GM23338 (cell line): ENCODE data around the gene EMILIN2. TPM values are rescaled to one million over a fixed set of nuclear protein-coding genes. Genes with fewer than 3 reads are reported as not detected.
A peak's percentile ranks its signal among the peaks of the same experiment; 100 is the strongest.

Source experiments
- ATAC-seq: fragments of 200-7000 bp; cut with Tn5 transposase; 3 replicates; pipeline ENCODE4 v1.9.1; 2020
- DNase-seq: peaks from one replicate; pipeline ENCODE4 v3.0.0-alpha.2; 2015; ENCODE audit warnings: low spot score
- H2AFZ ChIP-seq: fragments of 200-600 bp; sonication (generic); 2 replicates; pipeline ENCODE4 v1.8.0; 2016; ENCODE audit warnings: antibody characterized with exemption, mild to moderate bottlenecking, moderate library complexity
- H3F3A ChIP-seq: fragments of 200-600 bp; sonication (generic); replicated peaks from 2 replicates; pipeline ENCODE4 v1.8.0; 2017; ENCODE audit warnings: antibody characterized with exemption, mixed run types, low read depth
- H3K27ac ChIP-seq: fragments of 200-600 bp; sonication (generic); 2 replicates; pipeline ENCODE4 v1.6.1; 2016; ENCODE audit warnings: low read depth
- H3K27me3 ChIP-seq: fragments of 200-600 bp; sonication (generic); 2 replicates; pipeline ENCODE4 v1.8.0; 2016; ENCODE audit warnings: mild to moderate bottlenecking, mixed run types, moderate library complexity; ENCODE audit not compliant: insufficient read depth
- H3K36me3 ChIP-seq: fragments of 200-600 bp; sonication (generic); 2 replicates; pipeline ENCODE4 v1.8.0; 2016; ENCODE audit warnings: mild to moderate bottlenecking; ENCODE audit not compliant: insufficient read depth
- H3K4me1 ChIP-seq: fragments of 200-600 bp; sonication (generic); 2 replicates; pipeline ENCODE4 v1.8.0; 2016; ENCODE audit warnings: mild to moderate bottlenecking, moderate library complexity; ENCODE audit not compliant: insufficient read depth
- H3K4me2 ChIP-seq: fragments of 200-600 bp; sonication (generic); 2 replicates; pipeline ENCODE4 v1.7.1; 2017; ENCODE audit warnings: mixed run types
- H3K4me3 ChIP-seq: fragments of 200-600 bp; sonication (generic); 2 replicates; pipeline ENCODE4 v1.6.1; 2016; ENCODE audit warnings: mixed run types
- H3K79me2 ChIP-seq: fragments of 200-600 bp; sonication (generic); replicated peaks from 2 replicates; pipeline ENCODE4 v1.8.0; 2017; ENCODE audit warnings: mild to moderate bottlenecking; ENCODE audit not compliant: insufficient read depth
- H3K9me2 ChIP-seq: fragments of 200-600 bp; sonication (generic); 2 replicates; pipeline ENCODE4 v1.8.0; 2017; ENCODE audit not compliant: insufficient read depth
- H4K20me1 ChIP-seq: fragments of 200-600 bp; sonication (generic); replicated peaks from 2 replicates; pipeline ENCODE4 v1.8.0; 2017; ENCODE audit warnings: mild to moderate bottlenecking; ENCODE audit not compliant: insufficient read depth
- H3K27ac Mint-ChIP-seq: 2 replicates; pipeline ENCODE4 v1.8.0; 2020; ENCODE audit warnings: inconsistent platforms, mild to moderate bottlenecking, moderate library complexity, mixed read lengths
- H3K27me3 Mint-ChIP-seq: 3 replicates; pipeline ENCODE4 v1.8.0; 2022; ENCODE audit warnings: low read depth, mild to moderate bottlenecking, moderate library complexity, mixed read lengths, inconsistent platforms; ENCODE audit not compliant: insufficient read depth, poor library complexity
- H3K36me3 Mint-ChIP-seq: 3 replicates; pipeline ENCODE4 v1.8.0; 2021; ENCODE audit warnings: low read depth, mild to moderate bottlenecking, inconsistent platforms, moderate library complexity, mixed read lengths
- H3K4me1 Mint-ChIP-seq: 3 replicates; pipeline ENCODE4 v1.8.0; 2020; ENCODE audit warnings: mild to moderate bottlenecking, inconsistent platforms, mixed read lengths
- H3K4me3 Mint-ChIP-seq: 3 replicates; pipeline ENCODE4 v1.8.0; 2021; ENCODE audit warnings: moderate library complexity, mild to moderate bottlenecking, inconsistent platforms, mixed read lengths
- H3K9me3 Mint-ChIP-seq: 3 replicates; pipeline ENCODE4 v1.8.0; 2020; ENCODE audit warnings: moderate library complexity, mild to moderate bottlenecking, inconsistent platforms, mixed read lengths
- EZH2phosphoT487 ChIP-seq: fragments of 200-600 bp; sonication (generic); IDR thresholded peaks from one replicate; pipeline ENCODE4 v1.8.1; 2018; ENCODE audit warnings: antibody characterized with exemption; ENCODE audit not compliant: unreplicated experiment
- JUNB ChIP-seq: IDR thresholded peaks from one replicate; pipeline ENCODE4 v1.6.1; 2016; ENCODE audit warnings: antibody characterized with exemption; ENCODE audit not compliant: unreplicated experiment
- STAT1 ChIP-seq: IDR thresholded peaks from one replicate; pipeline ENCODE4 v1.6.1; 2016; ENCODE audit warnings: antibody characterized with exemption; ENCODE audit not compliant: unreplicated experiment
- polyA plus RNA-seq: library from polyadenylated mRNA; unstranded; fragments of >200 nt; fragmentation: Nextera tagmentation; extraction: Ambion mirVana; gene quantifications from 2 replicates; pipeline ENCODE4 v1.2.1, GENCODE V29; 2016
- total RNA-seq: library from RNA; depleted of rRNA; stranded (reverse); fragments of >200 nt; shearing (Covaris generic); gene quantifications from 2 replicates; pipeline ENCODE4 v1.2.3, GENCODE V29; 2014
- TF ChIP-seq, protein P1 (sequence below): IDR thresholded peaks from 2 replicates; pipeline ENCODE4 v1.6.1; 2016; ENCODE audit warnings: antibody characterized with exemption
- TF ChIP-seq, protein P2 (sequence below): fragments of 250-450 bp; sonication (Bioruptor Pico); IDR thresholded peaks from 2 replicates; pipeline ENCODE4 v1.5.0; 2020; ENCODE audit warnings: mild to moderate bottlenecking, moderate library complexity

Gene EMILIN2
- total and polyA plus RNA-seq, 2 experiments from 2014 or later, result 3.0 to 11.6 TPM

DNA sequence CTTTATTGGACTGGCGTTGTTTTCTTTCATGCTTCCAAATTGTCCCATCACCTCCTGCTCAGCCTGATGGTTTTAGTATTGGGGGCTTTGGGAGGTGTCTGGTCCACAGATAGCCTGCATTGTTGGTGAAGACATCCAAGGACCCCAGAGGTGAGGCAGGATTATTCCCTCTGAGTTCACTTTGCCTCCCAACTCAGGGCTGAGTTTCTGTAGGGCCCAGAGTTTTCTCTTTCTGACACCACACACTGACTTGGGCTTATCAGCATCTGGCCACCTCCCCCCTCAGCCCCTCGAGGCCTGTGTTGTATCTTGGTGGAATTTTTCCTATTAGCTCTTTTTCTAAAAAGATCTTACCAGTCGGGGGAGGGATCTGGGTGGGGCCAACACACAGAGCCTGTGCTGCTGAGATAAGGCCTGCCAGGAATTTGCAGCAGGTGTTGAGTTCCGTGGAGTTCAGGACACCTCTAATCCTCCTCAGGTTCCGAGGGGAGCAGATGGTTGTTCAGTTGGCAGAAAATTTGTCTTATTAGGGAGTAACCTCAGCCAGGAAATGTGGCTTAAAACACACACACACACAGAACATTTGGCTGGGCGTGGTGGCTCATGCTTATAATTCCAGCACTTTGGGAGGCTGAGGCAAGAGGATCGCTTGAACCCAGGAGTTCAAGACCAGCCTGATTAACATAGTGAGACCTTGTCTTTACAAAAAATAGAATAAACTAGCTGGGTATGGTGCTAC is 7.3 kb downstream of the EMILIN2 start:
- Mint-ChIP-seq H3K4me3 (no peak overlapping the region), H3K27me3 (peaks cover 5% of the 10 kb centered on the region), H3K27ac (no peak overlapping the region), H3K36me3 (no peaks in the 10 kb centered on the region), H3K9me3 (no peaks in the 10 kb centered on the region), H3K4me1 (peaks cover 3% of the 10 kb centered on the region; the same call in 2 of the 3 replicates)
- DNase-seq (no peak), ATAC-seq (peak; percentile 39; the same call in 2 of the 3 replicates)
- H3K4me2 ChIP-seq, result no peak overlapping the region
- H4K20me1 ChIP-seq, result no peaks in the 10 kb centered on the region
- TF ChIP-seq STAT1 (no peak), EZH2phosphoT487 (no peak), JUNB (no peak)
- TF ChIP-seq, protein P1, sequence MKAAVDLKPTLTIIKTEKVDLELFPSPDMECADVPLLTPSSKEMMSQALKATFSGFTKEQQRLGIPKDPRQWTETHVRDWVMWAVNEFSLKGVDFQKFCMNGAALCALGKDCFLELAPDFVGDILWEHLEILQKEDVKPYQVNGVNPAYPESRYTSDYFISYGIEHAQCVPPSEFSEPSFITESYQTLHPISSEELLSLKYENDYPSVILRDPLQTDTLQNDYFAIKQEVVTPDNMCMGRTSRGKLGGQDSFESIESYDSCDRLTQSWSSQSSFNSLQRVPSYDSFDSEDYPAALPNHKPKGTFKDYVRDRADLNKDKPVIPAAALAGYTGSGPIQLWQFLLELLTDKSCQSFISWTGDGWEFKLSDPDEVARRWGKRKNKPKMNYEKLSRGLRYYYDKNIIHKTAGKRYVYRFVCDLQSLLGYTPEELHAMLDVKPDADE, result no peak
- TF ChIP-seq, protein P2, sequence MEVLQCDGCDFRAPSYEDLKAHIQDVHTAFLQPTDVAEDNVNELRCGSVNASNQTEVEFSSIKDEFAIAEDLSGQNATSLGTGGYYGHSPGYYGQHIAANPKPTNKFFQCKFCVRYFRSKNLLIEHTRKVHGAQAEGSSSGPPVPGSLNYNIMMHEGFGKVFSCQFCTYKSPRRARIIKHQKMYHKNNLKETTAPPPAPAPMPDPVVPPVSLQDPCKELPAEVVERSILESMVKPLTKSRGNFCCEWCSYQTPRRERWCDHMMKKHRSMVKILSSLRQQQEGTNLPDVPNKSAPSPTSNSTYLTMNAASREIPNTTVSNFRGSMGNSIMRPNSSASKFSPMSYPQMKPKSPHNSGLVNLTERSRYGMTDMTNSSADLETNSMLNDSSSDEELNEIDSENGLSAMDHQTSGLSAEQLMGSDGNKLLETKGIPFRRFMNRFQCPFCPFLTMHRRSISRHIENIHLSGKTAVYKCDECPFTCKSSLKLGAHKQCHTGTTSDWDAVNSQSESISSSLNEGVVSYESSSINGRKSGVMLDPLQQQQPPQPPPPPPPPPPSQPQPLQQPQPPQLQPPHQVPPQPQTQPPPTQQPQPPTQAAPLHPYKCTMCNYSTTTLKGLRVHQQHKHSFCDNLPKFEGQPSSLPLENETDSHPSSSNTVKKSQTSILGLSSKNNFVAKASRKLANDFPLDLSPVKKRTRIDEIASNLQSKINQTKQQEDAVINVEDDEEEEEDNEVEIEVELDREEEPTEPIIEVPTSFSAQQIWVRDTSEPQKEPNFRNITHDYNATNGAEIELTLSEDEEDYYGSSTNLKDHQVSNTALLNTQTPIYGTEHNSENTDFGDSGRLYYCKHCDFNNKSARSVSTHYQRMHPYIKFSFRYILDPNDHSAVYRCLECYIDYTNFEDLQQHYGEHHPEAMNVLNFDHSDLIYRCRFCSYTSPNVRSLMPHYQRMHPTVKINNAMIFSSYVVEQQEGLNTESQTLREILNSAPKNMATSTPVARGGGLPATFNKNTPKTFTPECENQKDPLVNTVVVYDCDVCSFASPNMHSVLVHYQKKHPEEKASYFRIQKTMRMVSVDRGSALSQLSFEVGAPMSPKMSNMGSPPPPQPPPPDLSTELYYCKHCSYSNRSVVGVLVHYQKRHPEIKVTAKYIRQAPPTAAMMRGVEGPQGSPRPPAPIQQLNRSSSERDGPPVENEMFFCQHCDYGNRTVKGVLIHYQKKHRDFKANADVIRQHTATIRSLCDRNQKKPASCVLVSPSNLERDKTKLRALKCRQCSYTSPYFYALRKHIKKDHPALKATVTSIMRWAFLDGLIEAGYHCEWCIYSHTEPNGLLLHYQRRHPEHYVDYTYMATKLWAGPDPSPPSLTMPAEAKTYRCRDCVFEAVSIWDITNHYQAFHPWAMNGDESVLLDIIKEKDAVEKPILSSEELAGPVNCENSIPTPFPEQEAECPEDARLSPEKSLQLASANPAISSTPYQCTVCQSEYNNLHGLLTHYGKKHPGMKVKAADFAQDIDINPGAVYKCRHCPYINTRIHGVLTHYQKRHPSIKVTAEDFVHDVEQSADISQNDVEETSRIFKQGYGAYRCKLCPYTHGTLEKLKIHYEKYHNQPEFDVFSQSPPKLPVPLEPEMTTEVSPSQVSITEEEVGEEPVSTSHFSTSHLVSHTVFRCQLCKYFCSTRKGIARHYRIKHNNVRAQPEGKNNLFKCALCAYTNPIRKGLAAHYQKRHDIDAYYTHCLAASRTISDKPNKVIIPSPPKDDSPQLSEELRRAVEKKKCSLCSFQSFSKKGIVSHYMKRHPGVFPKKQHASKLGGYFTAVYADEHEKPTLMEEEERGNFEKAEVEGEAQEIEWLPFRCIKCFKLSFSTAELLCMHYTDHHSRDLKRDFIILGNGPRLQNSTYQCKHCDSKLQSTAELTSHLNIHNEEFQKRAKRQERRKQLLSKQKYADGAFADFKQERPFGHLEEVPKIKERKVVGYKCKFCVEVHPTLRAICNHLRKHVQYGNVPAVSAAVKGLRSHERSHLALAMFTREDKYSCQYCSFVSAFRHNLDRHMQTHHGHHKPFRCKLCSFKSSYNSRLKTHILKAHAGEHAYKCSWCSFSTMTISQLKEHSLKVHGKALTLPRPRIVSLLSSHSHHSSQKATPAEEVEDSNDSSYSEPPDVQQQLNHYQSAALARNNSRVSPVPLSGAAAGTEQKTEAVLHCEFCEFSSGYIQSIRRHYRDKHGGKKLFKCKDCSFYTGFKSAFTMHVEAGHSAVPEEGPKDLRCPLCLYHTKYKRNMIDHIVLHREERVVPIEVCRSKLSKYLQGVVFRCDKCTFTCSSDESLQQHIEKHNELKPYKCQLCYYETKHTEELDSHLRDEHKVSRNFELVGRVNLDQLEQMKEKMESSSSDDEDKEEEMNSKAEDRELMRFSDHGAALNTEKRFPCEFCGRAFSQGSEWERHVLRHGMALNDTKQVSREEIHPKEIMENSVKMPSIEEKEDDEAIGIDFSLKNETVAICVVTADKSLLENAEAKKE (CRISPR knock-in tag), result no peak
- H3F3A ChIP-seq, result no peaks in the 10 kb centered on the region
- 0 out of 2 replicates have a peak overlapping the region, but pooled peaks have one; percentile 28 for H2AFZ ChIP-seq
- H3K4me3 ChIP-seq, result no peak overlapping the region
- H3K9me2 ChIP-seq, result peaks cover 5% of the 10 kb centered on the region
- peaks cover 15% of the 10 kb centered on the region for H3K27me3 ChIP-seq
- no peak overlapping the region for H3K27ac ChIP-seq
- H3K36me3 ChIP-seq, result no peaks in the 10 kb centered on the region
- no peaks in the 10 kb centered on the region for H3K4me1 ChIP-seq
- no peaks in the 10 kb centered on the region for H3K79me2 ChIP-seq
